Dermis microvascular lymphatic vessel endothelial cell (primary cell): ENCODE measurements around the gene C18orf54. TPM values are rescaled to one million over a fixed set of nuclear protein-coding genes. Genes with fewer than 3 reads are reported as not detected.
"Not testable (repeated sequence)": the region's sequence is repeated elsewhere in the genome, so short reads cannot be mapped to it uniquely, and the experiment has no call there.

ENCODE experiments used
- DNase-seq, 2 donors: peaks; one replicate each; pipeline versions ENCODE4 v3.0.0 to v3.0.0-alpha.2; 2010; ENCODE audit warnings: low read depth in 2 of 2
- total RNA-seq: library from RNA; depleted of rRNA; stranded (reverse); fragments of >200 nt; gene quantifications from 2 replicates; pipeline ENCODE4 v1.2.1, GENCODE V29; 2014

The C18orf54 gene
- total RNA-seq, 1 donor from 2014 or later = 6.9 TPM

DNA sequence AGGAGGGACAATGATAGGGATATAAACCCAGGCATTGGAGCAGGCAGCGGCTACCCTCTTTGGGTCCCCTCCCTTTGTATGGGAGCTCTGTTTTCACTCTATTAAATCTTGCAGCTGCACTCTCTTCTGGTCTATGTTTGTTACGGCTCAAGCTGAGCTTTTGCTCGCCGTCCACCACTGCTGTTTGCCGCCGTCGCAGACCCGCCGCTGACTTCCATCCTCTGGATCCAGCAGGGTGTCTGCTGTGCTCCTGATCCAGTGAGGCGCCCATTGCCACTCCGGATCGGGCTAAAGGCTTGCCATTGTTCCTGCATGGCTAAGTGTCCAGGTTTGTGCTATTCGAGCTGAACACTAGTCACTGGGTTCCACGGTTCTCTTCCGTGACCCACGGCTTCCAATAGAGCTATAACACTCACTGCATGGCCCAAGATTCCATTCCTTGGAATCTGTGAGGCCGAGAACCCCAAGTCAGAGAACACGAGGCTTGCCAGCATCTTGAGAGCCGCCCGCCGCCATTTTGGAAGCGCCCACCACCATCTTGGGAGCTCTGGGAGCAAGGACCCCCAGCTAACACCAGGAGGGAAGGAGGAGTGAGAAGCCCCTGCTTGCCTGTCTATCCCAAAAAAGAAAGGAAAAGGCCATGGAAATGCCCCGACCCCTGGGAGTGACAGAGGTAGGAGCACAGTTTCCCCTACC, 29.2 kb downstream of the C18orf54 start:
- DNase-seq = not testable (repeated sequence)

GRCh38 chr18:54387631-54388030, 29.9 kb downstream of the C18orf54 start:
- DNase-seq = no peak

GRCh38 chr18:54388203-54389142, 30.8 kb downstream of the C18orf54 start:
- peak; percentile 86 to 91 for DNase-seq

DNA sequence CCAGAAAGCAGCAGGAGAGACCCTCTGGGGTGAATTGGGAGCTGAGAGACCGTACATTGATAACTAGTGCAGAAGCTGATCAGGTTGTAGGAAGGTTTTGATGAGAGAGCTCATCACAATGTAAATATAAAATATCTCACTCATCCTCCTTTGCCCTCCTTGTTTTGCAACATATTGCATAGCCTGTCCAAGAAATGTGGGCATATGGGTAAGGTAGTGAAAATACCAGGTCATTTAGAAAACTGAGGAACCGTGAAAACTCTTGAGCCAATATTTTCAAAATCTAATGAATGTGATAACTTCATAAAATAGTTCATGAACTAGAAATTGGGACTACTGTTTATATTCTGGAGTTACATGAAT, 31.4 kb downstream of the C18orf54 start:
- no peak for DNase-seq

GRCh38 chr18:54390838-54391237, 33.1 kb downstream of the C18orf54 start:
- DNase-seq = peak in 1 of 2 donors; percentile 1

- peak; percentile 55 to 72 for DNase-seq
Measured at GRCh38 chr18:54392543-54393023, 34.9 kb downstream of the C18orf54 start.

DNA sequence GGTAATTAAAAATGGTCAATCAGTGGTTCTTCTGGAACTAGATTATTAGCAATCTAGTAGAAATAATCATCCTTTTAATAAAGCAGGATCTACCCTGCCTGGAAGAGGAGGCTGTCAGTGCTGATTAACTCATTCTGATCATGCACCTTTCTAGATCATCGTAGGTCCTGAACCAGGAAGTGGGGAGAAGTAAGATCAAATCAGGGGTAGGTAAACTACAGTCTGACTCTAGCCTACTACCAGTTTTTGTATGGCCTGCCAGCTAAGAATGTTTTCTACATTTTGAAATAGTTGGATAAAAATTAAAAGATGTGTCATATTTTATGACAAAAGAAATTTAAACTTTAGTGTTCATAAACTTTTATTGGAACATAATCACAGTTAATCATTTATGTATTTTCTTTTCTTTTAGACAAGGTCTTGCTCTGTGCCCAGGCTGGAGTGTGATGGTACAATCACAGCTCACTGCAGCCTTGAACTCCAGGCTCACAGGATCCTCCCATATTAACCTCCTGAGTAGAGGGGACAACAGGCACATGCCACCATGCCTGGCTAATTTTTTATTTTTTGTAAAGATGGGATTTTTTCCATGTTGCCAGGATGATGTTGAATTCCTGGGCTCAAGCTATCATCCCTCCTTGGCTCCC, 36.1 kb downstream of the C18orf54 start:
- DNase-seq = no peak

- no peak for DNase-seq
Measured at GRCh38 chr18:54396760-54397159, 39.1 kb downstream of the C18orf54 start.

- DNase-seq = no peak
Measured at GRCh38 chr18:54405290-54405689, 47.6 kb downstream of the C18orf54 start.

DNA sequence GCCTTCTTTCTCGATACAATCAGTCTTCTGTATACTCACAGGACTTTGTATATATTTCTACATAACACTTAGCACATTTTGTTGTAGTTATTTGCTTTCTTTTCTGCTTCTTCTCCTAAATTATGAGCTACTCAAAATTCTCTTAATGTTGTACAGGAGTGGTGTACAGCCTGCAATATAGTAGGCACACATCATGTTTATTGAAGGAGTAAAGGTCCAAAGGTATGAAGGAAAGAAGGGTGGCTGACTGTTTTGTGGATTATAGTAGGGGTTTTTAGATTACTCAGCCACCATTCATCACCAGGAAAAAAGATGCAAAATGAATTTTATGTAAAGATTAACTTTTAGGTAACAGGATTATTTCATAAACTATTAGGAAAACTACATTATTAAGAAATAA, 54.1 kb downstream of the C18orf54 start:
- DNase-seq = no peak

- no peak for DNase-seq
Measured at GRCh38 chr18:54415086-54415485, 57.4 kb downstream of the C18orf54 start.

GRCh38 chr18:54416436-54416835, 58.7 kb downstream of the C18orf54 start:
- no peak for DNase-seq

- no peak for DNase-seq
Measured at GRCh38 chr18:54423831-54424230, 66.1 kb downstream of the C18orf54 start.

- DNase-seq = no peak
Measured at GRCh38 chr18:54426085-54426665, 68.5 kb downstream of the C18orf54 start.

Other genes with a start within 250 kb of the C18orf54 start
- gene MBD2, start 133.2 kb upstream of the C18orf54 start, total RNA-seq = 21.2 and 22.6 TPM in 2 replicates
- 8.9 and 15.3 TPM in 2 replicates for gene POLI, start 88.4 kb upstream of the C18orf54 start, total RNA-seq
- 0.13 and 0.26 TPM in 2 replicates for gene STARD6, start within 50 bp of the C18orf54 start, total RNA-seq
- not detected in 2 replicates for gene DYNAP, start 233.3 kb downstream of the C18orf54 start, total RNA-seq